Heart right ventricle (tissue), 16 donors: Measurements from ENCODE around the gene NEK11. TPM values are rescaled to one million over a fixed set of nuclear protein-coding genes. Genes with fewer than 3 reads are reported as not detected.
"Not testable (repeated sequence)": the region's sequence is repeated elsewhere in the genome, so short reads cannot be mapped to it uniquely, and the experiment has no call there.

Experiments
- ATAC-seq, 8 donors: fragments of 200-7000 bp; cut with Tn5 transposase; one replicate each; pipeline ENCODE4 v1.9.1; 2020; ENCODE audit warnings: mild to moderate bottlenecking in 8 of 8, moderate library complexity in 8 of 8, moderate number of reproducible peaks in 1 of 8
- DNase-seq, 2 donors: peaks; one replicate each; pipeline ENCODE4 v3.0.0-alpha.2; 2020
- H3K27ac ChIP-seq, 10 donors: fragments of 200-600 bp; sonication (generic) in 2 of 10; one replicate each; pipeline versions ENCODE4 v1.5.0 to v1.8.0; 2020 to 2022; ENCODE audit warnings: mild to moderate bottlenecking in 3 of 10
- H3K27me3 ChIP-seq, 7 donors: fragments of 200-600 bp; one replicate each; pipeline ENCODE4 v1.8.0; 2021 to 2022; ENCODE audit warnings: mild to moderate bottlenecking in 2 of 7
- H3K36me3 ChIP-seq, 9 donors: fragments of 200-600 bp; sonication (generic) in 1 of 9; one replicate each; pipeline versions ENCODE4 v1.5.0 to v1.8.0; 2020 to 2022; ENCODE audit warnings: mild to moderate bottlenecking in 2 of 9
- H3K4me1 ChIP-seq, 9 donors: fragments of 200-600 bp; sonication (generic) in 1 of 9; one replicate each; pipeline versions ENCODE4 v1.5.0 to v1.8.0; 2020 to 2022; ENCODE audit warnings: mild to moderate bottlenecking in 4 of 9
- H3K4me3 ChIP-seq, 10 donors: fragments of 200-600 bp; sonication (generic) in 2 of 10; one replicate each; pipeline versions ENCODE4 v1.5.0 to v1.8.0; 2020 to 2022; ENCODE audit warnings: mild to moderate bottlenecking in 7 of 10, moderate library complexity in 2 of 10
- H3K9me3 ChIP-seq, 11 donors: fragments of 200-600 bp in 10 of 11; sonication (generic) in 2 of 11; one replicate each; pipeline versions ENCODE4 v1.5.0 to v1.8.0; 2013 to 2022; ENCODE audit warnings: mild to moderate bottlenecking in 2 of 11, control low read depth in 1 of 11, moderate library complexity in 1 of 11
- WGBS, 2 donors: extraction: QIAGEN DNeasy Blood & Tissue Kit; methylation state at CpG; one replicate each; pipeline ENCODE4 v1.1.7; 2013; ENCODE audit warnings: inconsistent platforms in 1 of 2; 5-methylcytosine and 5-hydroxymethylcytosine counted together
- intact Hi-C, 10 donors: fragments of 100-400 bp; cut with DNase I; formaldehyde crosslinking; loops; one replicate each; pipeline versions ENCODE4 v1.11.1 to v1.14.2; 2022
- polyA plus RNA-seq, 2 donors: library from polyadenylated mRNA; stranded (reverse); fragments of 200-250 nt; gene quantifications; one replicate each; pipeline ENCODE4 v1.2.3, GENCODE V29; 2013
- total RNA-seq, 10 donors: library from RNA; stranded (reverse); fragmentation: NEBNext Ultra II Directional in 3 of 10; extraction: Animal tissue kit (Norgen Biotek cat#: 25700) in 3 of 10; gene quantifications; one replicate each; pipeline versions ENCODE4 v1.2.1 to v1.2.4, GENCODE V29; 2021 to 2023
- TF ChIP-seq, protein P1 (sequence below), 9 donors: fragments of 200-600 bp; sonication (generic) in 2 of 9; IDR thresholded peaks; one replicate each; pipeline versions ENCODE4 v1.5.0 to v1.8.0; 2021 to 2022; ENCODE audit warnings: antibody characterized with exemption in 9 of 9, mild to moderate bottlenecking in 5 of 9, moderate library complexity in 1 of 9
- donor health status: Arrhythmogenic right ventricular cardiomyopathy.
- donor health status: ischemic (EF 13 %, LVEDD 7.1; RV severe dilation, severe dysfunction).
- donor health status: healthy with polysubstance abuse.
- donor health status: DM: no; HTN: yes; CAD: no.
- donor health status: DM: no; HTN: no; CAD: no.
- donor health status: ischemic (EF 25% LVEDD 6.9; RV normal size, moderate dysfunction).
- donor health status: ischemic (EF 25% LVEDD 5.7; RV mildly dilated, moderate dysfunction).
- donor health status: healthy.
- donor health status: DM: yes; HTN: yes; CAD: no.
- donor health status: Ischemic cardiomyopathy.
- donor health status: ischemic (EF 35%, LVEDD 5.7; RV mildly dilated, moderate dysfunction).
- donor health status: nonischemic (EF 11% LVEDD 7.7; RV severe dilation, severe dysfunction).
- donor health status: DM: yes; HTN: yes; CAD: no.
- donor health status: PGD.
- donor health status: ischemic (EF 29% LVEDD 5.4; RV normal size, mild dysfunction).
- donor health status: nonischemic (EF 23%, LVEDD 6.1; RV moderate dilation, normal function).

NEK11 gene
- total and polyA plus RNA-seq, 12 donors, result 0.88 to 3.7 (median 1.9) TPM

DNA sequence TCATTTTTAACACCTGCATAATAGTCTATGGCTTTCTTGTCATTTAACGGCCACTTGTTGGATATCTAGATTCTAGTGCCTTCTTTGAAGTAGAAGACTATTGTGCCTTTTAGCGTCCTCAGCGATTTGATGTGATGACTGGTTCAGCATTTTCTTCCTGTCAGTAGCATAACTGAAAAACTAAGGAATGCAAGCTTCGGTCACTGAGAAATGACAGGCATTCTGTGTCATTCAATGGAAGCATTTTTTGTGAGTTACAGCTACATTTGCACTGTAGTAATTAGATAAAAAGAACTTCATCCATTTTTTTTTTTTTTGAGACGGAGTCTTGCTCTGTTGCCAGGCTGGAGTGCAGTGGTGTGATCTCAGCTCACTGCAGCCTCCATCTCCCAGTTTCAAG, 10.3 kb downstream of the NEK11 start:
- ATAC-seq, result no peak
- WGBS, 2 donors, result 73 to 81% methylated on average over 5 of the region's 5 CpGs
- no peak overlapping the region for H3K4me3 ChIP-seq
- intact Hi-C loops, result loop anchor here in 4 of 10 donors (5.0 to 10.0 kb wide), 4 partner anchors 348 to 990 kb away; partner anchors contain the start of gene NUDT16 (in 1 of the 4)
- H3K36me3 ChIP-seq, result peaks cover 0 to 4% (median 0%) of the 10 kb centered on the region in 9 donors
- no peaks in the 10 kb centered on the region for H3K27me3 ChIP-seq
- H3K4me1 ChIP-seq, result no peaks in the 10 kb centered on the region
- no peak overlapping the region for H3K27ac ChIP-seq
- no peak for DNase-seq
- no peaks in the 10 kb centered on the region for H3K9me3 ChIP-seq
- TF ChIP-seq, protein P1, sequence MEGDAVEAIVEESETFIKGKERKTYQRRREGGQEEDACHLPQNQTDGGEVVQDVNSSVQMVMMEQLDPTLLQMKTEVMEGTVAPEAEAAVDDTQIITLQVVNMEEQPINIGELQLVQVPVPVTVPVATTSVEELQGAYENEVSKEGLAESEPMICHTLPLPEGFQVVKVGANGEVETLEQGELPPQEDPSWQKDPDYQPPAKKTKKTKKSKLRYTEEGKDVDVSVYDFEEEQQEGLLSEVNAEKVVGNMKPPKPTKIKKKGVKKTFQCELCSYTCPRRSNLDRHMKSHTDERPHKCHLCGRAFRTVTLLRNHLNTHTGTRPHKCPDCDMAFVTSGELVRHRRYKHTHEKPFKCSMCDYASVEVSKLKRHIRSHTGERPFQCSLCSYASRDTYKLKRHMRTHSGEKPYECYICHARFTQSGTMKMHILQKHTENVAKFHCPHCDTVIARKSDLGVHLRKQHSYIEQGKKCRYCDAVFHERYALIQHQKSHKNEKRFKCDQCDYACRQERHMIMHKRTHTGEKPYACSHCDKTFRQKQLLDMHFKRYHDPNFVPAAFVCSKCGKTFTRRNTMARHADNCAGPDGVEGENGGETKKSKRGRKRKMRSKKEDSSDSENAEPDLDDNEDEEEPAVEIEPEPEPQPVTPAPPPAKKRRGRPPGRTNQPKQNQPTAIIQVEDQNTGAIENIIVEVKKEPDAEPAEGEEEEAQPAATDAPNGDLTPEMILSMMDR (IDR thresholded peaks at IDR 0.05), result no peak

DNA sequence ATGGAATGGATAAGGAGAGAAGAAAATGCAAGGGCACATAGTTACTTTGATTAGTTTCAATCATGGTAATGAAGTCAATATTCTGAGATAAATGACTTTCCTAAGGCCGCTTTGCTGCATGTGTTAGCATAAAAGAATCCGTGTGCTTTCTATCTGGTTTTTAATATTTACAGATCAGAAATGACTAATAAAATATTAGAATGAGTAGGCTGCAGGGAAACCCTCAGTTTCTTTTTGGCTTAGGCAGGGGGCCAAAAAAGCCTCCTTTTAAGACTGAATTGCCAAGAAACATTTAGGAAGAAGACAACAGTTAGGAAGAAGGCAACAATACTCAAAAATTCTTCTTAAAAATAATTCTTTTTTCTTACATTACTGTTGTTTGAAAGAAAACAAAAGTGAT, 11.6 kb downstream of the NEK11 start:
- Histone ChIP-seq H3K27ac (no peak overlapping the region), H3K9me3 (peaks cover 0 to 2% (median 0%) of the 10 kb centered on the region in 11 donors), H3K36me3 (no peaks in the 10 kb centered on the region), H3K4me3 (no peak overlapping the region), H3K27me3 (no peaks in the 10 kb centered on the region), H3K4me1 (no peaks in the 10 kb centered on the region)
- TF ChIP-seq, protein P1 (IDR thresholded peaks at IDR 0.05), result no peak
- intact Hi-C loops, result loop anchor here in 4 of 10 donors (5.0 to 10.0 kb wide), 4 partner anchors 346 to 989 kb away; partner anchors contain the start of gene NUDT16 (in 1 of the 4)
- 87 to 91% methylated on average over 2 of the region's 2 CpGs for WGBS, 2 donors
- no peak for DNase-seq
- ATAC-seq, result no peak

DNA sequence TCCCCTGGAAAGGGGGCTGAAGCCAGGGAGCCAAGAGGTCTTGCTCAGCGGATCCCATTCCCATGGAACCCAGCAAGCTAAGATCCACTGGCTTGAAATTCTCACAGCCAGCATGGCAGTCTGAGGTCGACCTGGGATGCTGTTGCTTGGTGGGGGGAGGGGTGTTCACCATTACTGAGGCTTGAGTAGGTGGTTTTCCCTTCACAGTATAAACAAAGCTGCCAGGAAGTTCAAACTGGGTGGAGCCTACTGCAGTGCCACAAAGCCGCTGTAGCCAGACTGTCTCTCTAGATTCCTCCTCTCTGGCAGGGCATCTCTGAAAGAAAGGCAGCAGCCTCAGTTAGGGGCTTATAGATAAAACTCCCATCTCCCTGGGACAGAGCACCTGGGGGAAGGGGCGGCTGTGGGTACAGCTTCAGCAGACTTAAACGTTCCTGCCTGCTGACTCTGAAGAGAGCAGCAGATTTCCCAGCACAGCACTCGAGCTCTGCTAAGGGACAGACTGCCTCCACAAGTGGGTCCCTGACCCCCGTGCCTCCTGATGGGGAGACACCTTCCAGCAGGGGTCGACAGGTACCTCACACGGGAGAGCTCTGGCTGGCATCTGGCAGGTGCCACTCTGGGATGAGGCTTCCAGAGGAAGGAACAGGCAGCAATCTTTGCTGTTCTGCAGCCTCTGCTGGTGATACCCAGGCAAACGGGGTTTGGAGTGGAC, 15.8 kb downstream of the NEK11 start:
- H3K4me1 ChIP-seq, result not testable (repeated sequence)
- intact Hi-C loops, result loop anchor here in 2 of 10 donors (10.0 kb wide), 2 partner anchors 992 to 1142 kb away; partner anchors contain the start of gene CPNE4 (in 1 of the 2)
- 82 to 84% methylated on average over 10 of the region's 10 CpGs for WGBS, 2 donors

DNA sequence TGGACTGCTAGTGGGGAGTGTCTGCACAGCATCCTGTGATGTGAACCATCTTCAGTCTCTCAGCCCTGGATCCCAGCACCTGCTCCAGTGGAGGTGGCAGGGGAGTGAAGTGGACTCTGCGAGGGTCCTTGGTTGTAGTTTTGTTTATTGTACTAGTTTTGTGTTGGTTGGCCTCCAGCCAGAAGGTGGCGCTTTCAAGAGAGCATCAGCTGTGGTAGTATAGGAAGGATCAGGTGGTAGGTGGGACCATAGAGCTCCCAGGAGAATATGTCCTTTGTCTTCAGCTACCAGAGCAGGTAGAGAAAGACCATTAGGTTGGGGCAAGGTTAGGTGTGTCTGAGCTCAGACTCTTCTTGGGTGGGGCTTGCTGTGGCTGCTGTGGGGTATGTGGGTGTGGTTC, 20.9 kb downstream of the NEK11 start:
- Histone ChIP-seq H3K4me3 (no peak overlapping the region), H3K9me3 (peaks cover 0 to 12% (median 0%) of the 10 kb centered on the region in 11 donors), H3K27ac (no peak overlapping the region), H3K4me1 (no peaks in the 10 kb centered on the region), H3K27me3 (no peaks in the 10 kb centered on the region), H3K36me3 (no peaks in the 10 kb centered on the region)
- DNase-seq, result no peak
- TF ChIP-seq, protein P1 (IDR thresholded peaks at IDR 0.05), result no peak
- intact Hi-C loops, result loop anchor here in 2 of 10 donors (10.0 kb wide), 2 partner anchors 987 to 1137 kb away; partner anchors contain the start of gene CPNE4 (in 1 of the 2)
- ATAC-seq, result no peak
- 94 to 100% methylated on average over 2 of the region's 2 CpGs for WGBS, 2 donors

More for the DNA sequence above, 15.8 kb downstream of the NEK11 start:
- not testable (repeated sequence) for H3K36me3 ChIP-seq, DNase-seq, ATAC-seq, H3K27me3 ChIP-seq, H3K4me3 ChIP-seq, H3K27ac ChIP-seq
- H3K9me3 ChIP-seq, result peaks cover 0 to 12% (median 0%) of the 10 kb centered on the region in 11 donors
